Heart left ventricle (tissue), 16 donors: ENCODE results near the gene UMPS. TPM values are rescaled to one million over a fixed set of nuclear protein-coding genes. Genes with fewer than 3 reads are reported as not detected.
"Not testable (repeated sequence)": the region's sequence is repeated elsewhere in the genome, so short reads cannot be mapped to it uniquely, and the experiment has no call there.

Experiments used
- ATAC-seq, 4 donors: fragments of 200-7000 bp; cut with Tn5 transposase; one replicate each; pipeline ENCODE4 v1.9.1; 2020 to 2022; ENCODE audit warnings: moderate library complexity in 4 of 4, mild to moderate bottlenecking in 3 of 4, moderate number of reproducible peaks in 1 of 4
- DNase-seq, 5 donors: peaks; one replicate each; pipeline ENCODE4 v3.0.0-alpha.2; 2020
- H3K27ac ChIP-seq, 12 donors: fragments of 200-600 bp; sonication (generic) in 4 of 12; one replicate each; pipeline versions ENCODE4 v1.5.0 to v1.8.0; 2016 to 2022; ENCODE audit warnings: mild to moderate bottlenecking in 2 of 12
- H3K27me3 ChIP-seq, 9 donors: fragments of 200-600 bp; sonication (generic) in 2 of 9; one replicate each; pipeline versions ENCODE4 v1.5.1 to v1.8.0; 2016 to 2022; ENCODE audit warnings: mild to moderate bottlenecking in 3 of 9
- H3K36me3 ChIP-seq, 9 donors: fragments of 200-600 bp; sonication (generic) in 2 of 9; one replicate each; pipeline versions ENCODE4 v1.5.0 to v1.8.0; 2018 to 2022; ENCODE audit warnings: mild to moderate bottlenecking in 2 of 9
- H3K4me1 ChIP-seq, 12 donors: fragments of 200-600 bp; sonication (generic) in 4 of 12; one replicate each; pipeline versions ENCODE4 v1.5.0 to v1.8.0; 2016 to 2022; ENCODE audit warnings: mild to moderate bottlenecking in 3 of 12
- H3K4me3 ChIP-seq, 12 donors: fragments of 200-600 bp; sonication (generic) in 4 of 12; one replicate each; pipeline versions ENCODE4 v1.5.0 to v1.8.0; 2017 to 2022; ENCODE audit warnings: mild to moderate bottlenecking in 9 of 12, moderate library complexity in 4 of 12
- H3K9me3 ChIP-seq, 12 donors: fragments of 200-600 bp; sonication (generic) in 4 of 12; one replicate each; pipeline versions ENCODE4 v1.5.0 to v1.8.0; 2016 to 2022; ENCODE audit warnings: mild to moderate bottlenecking in 1 of 12
- CTCF ChIP-seq, 12 donors: fragments of 200-600 bp; sonication (generic) in 4 of 12; IDR thresholded peaks; one replicate each; pipeline versions ENCODE4 v1.5.0 to v1.8.0; 2018 to 2022; ENCODE audit warnings: antibody characterized with exemption in 12 of 12, mild to moderate bottlenecking in 5 of 12
- POLR2A ChIP-seq, 2 donors: fragments of 450-650 bp; IDR thresholded peaks; one replicate each; pipeline ENCODE4 v1.6.1; 2017; ENCODE audit warnings: antibody characterized with exemption in 2 of 2, mild to moderate bottlenecking in 2 of 2, moderate library complexity in 2 of 2
- WGBS, 4 donors: extraction: QIAGEN DNeasy Blood & Tissue Kit in 2 of 4; methylation state at CpG; one replicate each; pipeline versions ENCODE4 v1.1.5 to v1.1.7; 2013 to 2018; 5-methylcytosine and 5-hydroxymethylcytosine counted together
- intact Hi-C, 10 donors: fragments of 100-400 bp; cut with DNase I; formaldehyde crosslinking; loops; one replicate each; pipeline versions ENCODE4 v1.11.1 to v1.14.2; 2022
- polyA plus RNA-seq, 2 donors: library from polyadenylated mRNA; stranded (reverse); fragments of 200-250 nt; gene quantifications; one replicate each; pipeline ENCODE4 v1.2.3, GENCODE V29; 2013
- total RNA-seq, 9 donors: library from RNA; depleted of rRNA in 2 of 9; stranded (reverse); fragments of >200 nt in 2 of 9; fragmentation: NEBNext Ultra II Directional in 3 of 9; extraction: Animal tissue kit (Norgen Biotek cat#: 25700) in 3 of 9; gene quantifications; one replicate each; pipeline versions ENCODE4 v1.1.0 to v1.2.4, GENCODE V29; 2016 to 2023
- donor health status: ischemic (EF 13 %, LVEDD 7.1; RV severe dilation, severe dysfunction).
- donor health status: healthy with polysubstance abuse.
- donor health status: DM: no; HTN: yes; CAD: no.
- donor health status: DM: no; HTN: no; CAD: no.
- donor health status: ischemic (EF 25% LVEDD 6.9; RV normal size, moderate dysfunction).
- donor health status: ischemic (EF 25% LVEDD 5.7; RV mildly dilated, moderate dysfunction).
- donor health status: healthy.
- donor health status: DM: yes; HTN: yes; CAD: no.
- donor health status: ischemic (EF 35%, LVEDD 5.7; RV mildly dilated, moderate dysfunction).
- donor health status: nonischemic (EF 11% LVEDD 7.7; RV severe dilation, severe dysfunction).
- donor health status: DM: yes; HTN: yes; CAD: no.
- donor health status: PGD.
- donor health status: ischemic (EF 29% LVEDD 5.4; RV normal size, mild dysfunction).
- donor health status: nonischemic (EF 23%, LVEDD 6.1; RV moderate dilation, normal function).

The UMPS gene
- total and polyA plus RNA-seq, 11 donors = 2.3 to 15.9 (median 7.1) TPM

- DNase-seq (no peak), ATAC-seq (no peak)
- Histone ChIP-seq H3K4me3 (no peak overlapping the region), H3K27me3 (no peaks in the 10 kb centered on the region), H3K4me1 (peaks cover 9 to 88% (median 69%) of the 10 kb centered on the region in 12 donors), H3K9me3 (no peaks in the 10 kb centered on the region), H3K27ac (peak overlapping the region in 10 of 12 donors; percentile 48 to 84 (median 75)), H3K36me3 (peaks cover 0 to 13% (median 0%) of the 10 kb centered on the region in 9 donors)
- intact Hi-C loops = loop anchor here in 5 of 10 donors (5.0 to 10.0 kb wide), 3 partner anchors 44 to 99 kb away; partner anchors contain the start of gene ITGB5 (in 3 of the 5)
- no peak for TF ChIP-seq CTCF (IDR thresholded peaks at IDR 0.05)
- no peak for TF ChIP-seq POLR2A (IDR thresholded peaks at IDR 0.05)
- 44 to 64% (median 61%) methylated on average over 2 of the region's 2 CpGs for WGBS, 4 donors
Measured at GRCh38 chr3:124788254-124788745, 58.0 kb downstream of the UMPS start.

GRCh38 chr3:124789103-124789502 lies 58.9 kb downstream of the UMPS start:
- H3K36me3 ChIP-seq = peaks cover 0 to 14% (median 6%) of the 10 kb centered on the region in 9 donors
- DNase-seq, ATAC-seq, H3K4me3 ChIP-seq, H3K27me3 ChIP-seq, H3K9me3 ChIP-seq: not testable (repeated sequence)
- intact Hi-C loops = loop anchor here in 5 of 10 donors (5.0 to 10.0 kb wide), 3 partner anchors 43 to 98 kb away; partner anchors contain the start of gene ITGB5 (in 3 of the 5)
- H3K4me1 ChIP-seq = peaks cover 9 to 86% (median 73%) of the 10 kb centered on the region in 12 donors
- WGBS, 4 donors = 50 to 68% (median 52%) methylated on average over 4 to 5 of the region's 5 CpGs
- peak overlapping the region in 9 of 12 donors; percentile 1 to 84 (median 62) for H3K27ac ChIP-seq

GRCh38 chr3:124791142-124791541 lies 60.9 kb downstream of the UMPS start:
- Histone ChIP-seq H3K27me3 (no peaks in the 10 kb centered on the region), H3K9me3 (no peaks in the 10 kb centered on the region), H3K4me1 (peaks cover 9 to 66% (median 60%) of the 10 kb centered on the region in 12 donors), H3K27ac (peak overlapping the region in 11 of 12 donors; percentile 24 to 85 (median 64)), H3K36me3 (peaks cover 0 to 35% (median 13%) of the 10 kb centered on the region in 9 donors), H3K4me3 (no peak overlapping the region)
- peak in 1 of 4 donors; percentile 2 for ATAC-seq
- WGBS, 4 donors = 77 to 84% (median 82%) methylated on average over 4 of the region's 4 CpGs
- TF ChIP-seq CTCF (IDR thresholded peaks at IDR 0.05) (no peak), POLR2A (IDR thresholded peaks at IDR 0.05) (no peak)
- intact Hi-C loops = no loop called here
- no peak for DNase-seq

GRCh38 chr3:124791639-124792151 lies 61.4 kb downstream of the UMPS start:
- DNase-seq (peak in 4 of 5 donors; percentile 39 to 66 (median 58)), ATAC-seq (peak; percentile 37 to 72 (median 70))
- Histone ChIP-seq H3K36me3 (peaks cover 0 to 40% (median 19%) of the 10 kb centered on the region in 9 donors), H3K4me1 (peaks cover 9 to 61% (median 54%) of the 10 kb centered on the region in 12 donors), H3K27ac (peak overlapping the region in 11 of 12 donors; percentile 24 to 85 (median 64)), H3K9me3 (no peaks in the 10 kb centered on the region), H3K27me3 (no peaks in the 10 kb centered on the region), H3K4me3 (no peak overlapping the region)
- TF ChIP-seq POLR2A (IDR thresholded peaks at IDR 0.05) = no peak
- TF ChIP-seq CTCF (IDR thresholded peaks at IDR 0.05) = no peak
- intact Hi-C loops = no loop called here
- 25 to 60% (median 56%) methylated on average over 7 to 8 of the region's 8 CpGs for WGBS, 4 donors
